Limb (tissue), 2 donors: Measurements from ENCODE around the gene NOXO1.

Experiments used
- DNase-seq, 2 donors: peaks; one replicate each; pipeline ENCODE4 v3.0.0-alpha.2; 2016; ENCODE audit errors: extremely low spot score in 2 of 2

Gene NOXO1

GRCh38 chr16:1998360-1998835 lies 17.1 kb upstream of the NOXO1 start:
- no peak for DNase-seq

- DNase-seq, result no peak
Observed at GRCh38 chr16:1997494-1998359, 16.5 kb upstream of the NOXO1 start.

GRCh38 chr16:1993731-1994131 lies 12.5 kb upstream of the NOXO1 start:
- DNase-seq, result no peak

- no peak for DNase-seq
Observed at GRCh38 chr16:1992704-1993317, 11.5 kb upstream of the NOXO1 start.

GRCh38 chr16:1991948-1992703 lies 10.9 kb upstream of the NOXO1 start:
- peak; percentile 90 to 98 for DNase-seq

- no peak for DNase-seq
Observed at GRCh38 chr16:1991588-1991947, 10.3 kb upstream of the NOXO1 start.

GRCh38 chr16:1991135-1991551 lies 9.9 kb upstream of the NOXO1 start:
- DNase-seq, result no peak

- no peak for DNase-seq
Observed at GRCh38 chr16:1990351-1991134, 9.3 kb upstream of the NOXO1 start.

- no peak for DNase-seq
Observed at GRCh38 chr16:1990101-1990350, 8.8 kb upstream of the NOXO1 start.

- no peak for DNase-seq
Observed at GRCh38 chr16:1989209-1990100, 8.2 kb upstream of the NOXO1 start, which contains the start of gene SYNGR3. SYNGR3 (plus strand) TSS chr16:1989970; CDS start chr16:1990103, 133 bp downstream.

GRCh38 chr16:1987198-1987597 lies 5.9 kb upstream of the NOXO1 start:
- no peak for DNase-seq

- no peak for DNase-seq
Observed at GRCh38 chr16:1985466-1986150, 4.3 kb upstream of the NOXO1 start.

- no peak for DNase-seq
Observed at GRCh38 chr16:1984347-1985225, 3.3 kb upstream of the NOXO1 start.

GRCh38 chr16:1983544-1984346 lies 2.5 kb upstream of the NOXO1 start, which contains the start of gene GFER:
GFER (plus strand) TSS chr16:1984193; CDS start chr16:1984219, 26 bp downstream.
- peak; percentile 93 for DNase-seq

- no peak for DNase-seq
Observed at GRCh38 chr16:1982991-1983543, 1.8 kb upstream of the NOXO1 start.

GRCh38 chr16:1982013-1982433 lies 754 bp upstream of the NOXO1 start:
- no peak for DNase-seq

GRCh38 chr16:1980770-1981087 lies 540 bp downstream of the NOXO1 start:
- DNase-seq, result no peak
